CD4-positive, CD25-positive, alpha-beta regulatory T cell (primary cell): ENCODE measurements around the gene ATF6. TPM values are rescaled to one million over a fixed set of nuclear protein-coding genes. Genes with fewer than 3 reads are reported as not detected.

ENCODE experiments used
- ATAC-seq, 2 donors: fragments of 150-1000 bp; cut with Tn5 transposase; one replicate each; pipeline ENCODE4 v1.10.0; 2021; ENCODE audit warnings: low read depth in 2 of 2, moderate number of reproducible peaks in 2 of 2, moderate library complexity in 1 of 2
- DNase-seq, 3 donors: peaks; one replicate each; pipeline versions ENCODE4 v3.0.0 to v3.0.0-alpha.2; 2012 to 2022; ENCODE audit warnings: mixed read lengths in 1 of 3
- H3K27ac ChIP-seq: one replicate; pipeline ENCODE4 v1.7.0; 2013; ENCODE audit warnings: mild to moderate bottlenecking, low read length; ENCODE audit not compliant: insufficient read depth, poor library complexity, severe bottlenecking
- H3K27me3 ChIP-seq: one replicate; pipeline ENCODE4 v1.7.0; 2013; ENCODE audit warnings: low read length; ENCODE audit not compliant: control insufficient read depth, insufficient read depth
- H3K36me3 ChIP-seq: one replicate; pipeline ENCODE4 v1.7.0; 2013; ENCODE audit warnings: mild to moderate bottlenecking, low read length, moderate library complexity; ENCODE audit not compliant: control insufficient read depth, insufficient read depth
- H3K4me1 ChIP-seq: 2 replicates; pipeline ENCODE4 v1.7.0; 2013; ENCODE audit warnings: mild to moderate bottlenecking, low read length; ENCODE audit not compliant: insufficient read depth, control insufficient read depth, poor library complexity, severe bottlenecking
- H3K4me3 ChIP-seq: one replicate; pipeline ENCODE4 v1.7.0; 2013; ENCODE audit warnings: low read depth, mild to moderate bottlenecking, low read length, moderate library complexity
- H3K9me3 ChIP-seq, 2 experiments: 1 replicate in 1 of 2; 2 replicates in 1 of 2; pipeline ENCODE4 v1.7.0; 2013; ENCODE audit warnings: low read length in 2 of 2, mild to moderate bottlenecking in 1 of 2, moderate library complexity in 1 of 2; ENCODE audit not compliant: control insufficient read depth in 2 of 2
- H3K27ac Mint-ChIP-seq, 3 donors: one replicate each; pipeline ENCODE4 v1.8.0; 2020 to 2022; ENCODE audit warnings: mild to moderate bottlenecking in 3 of 3, mixed read lengths in 3 of 3, moderate library complexity in 2 of 3
- H3K27me3 Mint-ChIP-seq: one replicate; pipeline ENCODE4 v1.8.0; 2022; ENCODE audit warnings: mild to moderate bottlenecking, mixed read lengths
- H3K36me3 Mint-ChIP-seq: one replicate; pipeline ENCODE4 v1.8.0; 2020; ENCODE audit warnings: mixed read lengths
- H3K4me1 Mint-ChIP-seq, 4 donors: one replicate each; pipeline ENCODE4 v1.8.0; 2020 to 2022; ENCODE audit warnings: mixed read lengths in 4 of 4, mild to moderate bottlenecking in 1 of 4
- H3K4me3 Mint-ChIP-seq, 4 donors: one replicate each; pipeline ENCODE4 v1.8.0; 2020 to 2022; ENCODE audit warnings: mild to moderate bottlenecking in 4 of 4, mixed read lengths in 4 of 4, moderate library complexity in 3 of 4
- H3K9me3 Mint-ChIP-seq, 7 donors: one replicate each; pipeline ENCODE4 v1.8.0; 2020 to 2022; ENCODE audit warnings: mixed read lengths in 7 of 7, mild to moderate bottlenecking in 3 of 7, moderate library complexity in 2 of 7
- polyA plus RNA-seq, 4 donors: library from polyadenylated mRNA; unstranded; fragments of 300-500 nt; fragmentation: Illumina TruSeq; gene quantifications; one replicate each; pipeline ENCODE4 v1.2.3, GENCODE V29; 2021
- total RNA-seq: library from RNA; stranded (reverse); gene quantifications from one replicate; pipeline ENCODE4 v1.2.3, GENCODE V29; 2022

ATF6 gene
- total and polyA plus RNA-seq, 5 donors from 2014 or later = 13.5 to 17.8 (median 15.0) TPM

DNA sequence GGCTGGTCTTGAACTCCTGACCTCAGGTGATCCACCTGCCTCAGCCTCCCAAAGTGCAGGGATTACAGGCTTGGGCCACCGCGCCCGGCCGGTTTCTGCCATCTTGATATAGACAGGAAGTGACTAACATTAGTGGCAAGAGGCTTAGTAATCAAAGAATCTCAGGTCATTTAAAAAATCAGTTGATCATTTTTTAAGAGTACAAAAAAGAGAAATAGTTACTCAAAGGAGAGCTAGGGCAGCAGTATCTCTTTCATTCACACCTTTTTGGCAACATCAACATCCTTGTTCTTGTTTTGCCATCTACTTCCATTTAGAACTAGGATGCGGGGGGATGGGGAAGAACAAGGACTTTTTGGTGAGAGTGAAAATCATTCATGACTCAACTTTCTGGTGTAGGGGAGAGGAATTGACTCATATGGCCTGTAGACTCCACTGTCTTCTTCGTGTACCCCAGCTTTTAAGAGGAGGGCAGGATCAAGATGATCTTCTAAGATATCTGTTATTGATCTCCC, 36.0 kb upstream of the ATF6 start:
- no peak for ATAC-seq
- Mint-ChIP-seq H3K27ac (peak overlapping the region in 1 of 3 donors; percentile 10), H3K36me3 (no peaks in the 10 kb centered on the region), H3K4me3 (peak overlapping the region in 1 of 4 donors; percentile 64), H3K4me1 (peaks cover 6 to 34% (median 24%) of the 10 kb centered on the region in 4 donors), H3K27me3 (peaks cover 50% of the 10 kb centered on the region), H3K9me3 (peaks cover 0 to 4% (median 0%) of the 10 kb centered on the region in 7 donors)
- Histone ChIP-seq H3K4me1 (peaks cover 26% of the 10 kb centered on the region), H3K27ac (no peak overlapping the region), H3K27me3 (peaks cover 30% of the 10 kb centered on the region), H3K9me3 (no peaks in the 10 kb centered on the region), H3K36me3 (no peaks in the 10 kb centered on the region), H3K4me3 (no peak overlapping the region)
- DNase-seq = peak in 1 of 3 donors; percentile 34

DNA sequence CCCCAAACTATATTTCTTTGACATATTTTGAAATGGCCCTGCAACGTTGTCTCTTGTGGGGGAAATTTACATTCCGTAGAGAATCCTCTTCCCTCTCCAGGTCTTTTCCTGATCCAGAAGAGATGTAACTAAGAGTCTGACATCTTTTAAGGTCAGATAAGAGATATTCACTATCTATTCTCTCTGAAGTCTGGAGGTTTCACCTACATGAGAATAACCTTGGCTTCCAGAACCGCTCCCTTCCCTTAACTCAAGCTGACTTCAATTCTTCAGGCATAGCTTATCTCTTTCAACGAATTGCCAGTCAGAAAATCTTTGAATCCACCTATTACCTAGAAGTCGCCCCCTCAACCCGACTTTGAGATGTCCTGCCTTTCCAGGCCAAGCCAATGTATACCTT, 34.9 kb upstream of the ATF6 start:
- ATAC-seq (no peak), DNase-seq (no peak)
- H3K9me3 Mint-ChIP-seq = peaks cover 0 to 4% (median 0%) of the 10 kb centered on the region in 7 donors
- Histone ChIP-seq H3K36me3 (no peaks in the 10 kb centered on the region), H3K4me3 (no peak overlapping the region), H3K4me1 (peaks cover 17% of the 10 kb centered on the region), H3K27ac (no peak overlapping the region), H3K9me3 (no peaks in the 10 kb centered on the region), H3K27me3 (peaks cover 31% of the 10 kb centered on the region)
- H3K27ac Mint-ChIP-seq = no peak overlapping the region
- peaks cover 6 to 25% (median 17%) of the 10 kb centered on the region in 4 donors for H3K4me1 Mint-ChIP-seq
- peak overlapping the region in 2 of 4 donors; percentile 1 to 49 for H3K4me3 Mint-ChIP-seq
- peaks cover 39% of the 10 kb centered on the region for H3K27me3 Mint-ChIP-seq
- no peaks in the 10 kb centered on the region for H3K36me3 Mint-ChIP-seq

DNA sequence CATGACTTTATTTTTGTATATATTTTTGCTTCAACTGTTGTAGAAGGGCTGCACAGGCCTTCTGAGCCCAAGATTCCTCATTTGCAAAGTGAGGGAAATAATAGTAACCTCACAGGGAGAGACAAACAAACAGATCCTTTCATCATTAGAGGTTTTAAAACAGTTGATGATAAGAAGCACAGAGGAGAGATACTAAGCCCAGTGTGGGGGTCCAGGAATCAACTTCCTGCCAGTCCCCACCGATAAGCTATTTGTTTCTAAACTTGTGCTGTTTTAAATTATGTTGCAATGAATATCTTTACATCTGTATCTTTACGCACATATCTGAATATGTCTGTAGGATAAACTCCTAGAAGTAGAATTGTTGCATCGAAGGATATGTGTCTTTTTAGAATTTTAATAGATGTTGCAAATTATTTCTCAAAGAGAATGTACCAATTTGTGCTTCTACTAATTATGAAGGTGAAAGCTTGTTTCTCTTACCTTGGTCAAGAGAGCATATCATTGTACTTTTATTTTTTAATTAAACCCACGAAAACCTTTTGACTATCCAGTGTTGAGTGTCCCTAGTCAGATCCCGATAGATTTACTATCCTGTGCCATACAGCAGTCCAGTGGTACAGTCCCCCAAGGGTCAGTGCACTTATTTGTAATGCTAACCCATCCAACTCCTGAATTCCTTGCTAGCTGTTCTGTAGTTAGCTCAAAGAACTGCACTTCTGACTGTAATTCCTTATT, 34.0 kb upstream of the ATF6 start:
- peaks cover 14% of the 10 kb centered on the region for H3K4me1 ChIP-seq
- DNase-seq (no peak), ATAC-seq (no peak)
- H3K36me3 Mint-ChIP-seq = no peaks in the 10 kb centered on the region
- no peaks in the 10 kb centered on the region for H3K9me3 ChIP-seq
- H3K27ac Mint-ChIP-seq = no peak overlapping the region
- H3K36me3 ChIP-seq = no peaks in the 10 kb centered on the region
- H3K4me1 Mint-ChIP-seq = peaks cover 6 to 25% (median 17%) of the 10 kb centered on the region in 4 donors
- H3K9me3 Mint-ChIP-seq = peaks cover 0 to 4% (median 0%) of the 10 kb centered on the region in 7 donors
- H3K4me3 ChIP-seq = no peak overlapping the region
- H3K27me3 Mint-ChIP-seq = peaks cover 37% of the 10 kb centered on the region
- no peak overlapping the region for H3K27ac ChIP-seq
- peaks cover 34% of the 10 kb centered on the region for H3K27me3 ChIP-seq
- peak overlapping the region in 1 of 4 donors; percentile 1 for H3K4me3 Mint-ChIP-seq

DNA sequence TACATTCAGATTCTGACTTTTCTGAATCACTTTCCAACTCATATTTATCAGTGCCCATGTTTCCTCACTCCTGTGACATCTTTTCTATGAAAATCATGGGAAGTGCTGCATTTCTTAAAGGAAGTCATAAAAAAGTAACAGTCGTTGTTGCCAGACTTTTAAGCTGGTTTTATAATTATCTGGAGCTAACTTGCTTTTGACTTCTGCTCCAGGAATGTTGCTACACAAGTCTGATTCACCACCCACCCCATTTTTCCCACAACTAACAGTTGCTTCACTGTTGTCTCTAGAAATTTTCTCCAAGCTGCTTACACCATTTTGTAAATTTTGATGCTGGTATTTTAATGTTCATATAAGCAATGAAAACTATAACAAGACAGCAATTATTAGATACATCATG, 32.6 kb upstream of the ATF6 start:
- Histone ChIP-seq H3K27ac (no peak overlapping the region), H3K36me3 (no peaks in the 10 kb centered on the region), H3K9me3 (no peaks in the 10 kb centered on the region), H3K4me1 (peaks cover 4% of the 10 kb centered on the region), H3K4me3 (no peak overlapping the region), H3K27me3 (peaks cover 35% of the 10 kb centered on the region)
- DNase-seq (no peak), ATAC-seq (no peak)
- Mint-ChIP-seq H3K27ac (no peak overlapping the region), H3K4me3 (no peak overlapping the region), H3K36me3 (no peaks in the 10 kb centered on the region), H3K4me1 (peaks cover 0 to 17% (median 11%) of the 10 kb centered on the region in 4 donors), H3K9me3 (peaks cover 0 to 4% (median 0%) of the 10 kb centered on the region in 7 donors), H3K27me3 (peaks cover 30% of the 10 kb centered on the region)

DNA sequence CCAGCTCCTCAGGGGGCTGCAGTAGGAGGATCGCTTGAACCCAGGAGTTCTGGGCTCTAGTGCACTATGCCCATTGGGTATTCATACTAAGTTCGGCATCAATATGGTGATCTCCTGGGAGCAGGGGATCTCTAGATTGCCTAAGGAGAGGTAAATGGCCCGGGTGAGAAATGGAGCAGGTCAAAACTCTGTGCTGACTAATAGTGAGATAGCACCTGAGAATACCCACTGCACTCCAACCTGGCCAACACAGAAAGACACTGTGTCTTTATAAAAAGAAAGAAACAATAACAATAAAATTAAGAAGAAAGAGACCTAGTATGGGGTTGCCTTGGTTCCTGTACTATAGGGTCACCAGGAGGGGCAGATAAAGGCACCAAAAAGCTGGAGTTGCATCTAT, 30.3 kb upstream of the ATF6 start:
- DNase-seq (no peak), ATAC-seq (no peak)
- H3K4me1 ChIP-seq = peaks cover 4% of the 10 kb centered on the region
- H3K27me3 ChIP-seq = peaks cover 29% of the 10 kb centered on the region
- H3K27me3 Mint-ChIP-seq = peaks cover 19% of the 10 kb centered on the region
- H3K36me3 ChIP-seq = no peaks in the 10 kb centered on the region
- peak overlapping the region in 1 of 3 donors; percentile 53 for H3K27ac Mint-ChIP-seq
- H3K36me3 Mint-ChIP-seq = no peaks in the 10 kb centered on the region
- H3K4me1 Mint-ChIP-seq = peaks cover 0 to 5% (median 0%) of the 10 kb centered on the region in 4 donors
- H3K9me3 Mint-ChIP-seq = peaks cover 0 to 2% (median 0%) of the 10 kb centered on the region in 7 donors
- no peak overlapping the region for H3K4me3 Mint-ChIP-seq
- H3K27ac ChIP-seq = no peak overlapping the region
- H3K4me3 ChIP-seq = no peak overlapping the region
- no peaks in the 10 kb centered on the region for H3K9me3 ChIP-seq

DNA sequence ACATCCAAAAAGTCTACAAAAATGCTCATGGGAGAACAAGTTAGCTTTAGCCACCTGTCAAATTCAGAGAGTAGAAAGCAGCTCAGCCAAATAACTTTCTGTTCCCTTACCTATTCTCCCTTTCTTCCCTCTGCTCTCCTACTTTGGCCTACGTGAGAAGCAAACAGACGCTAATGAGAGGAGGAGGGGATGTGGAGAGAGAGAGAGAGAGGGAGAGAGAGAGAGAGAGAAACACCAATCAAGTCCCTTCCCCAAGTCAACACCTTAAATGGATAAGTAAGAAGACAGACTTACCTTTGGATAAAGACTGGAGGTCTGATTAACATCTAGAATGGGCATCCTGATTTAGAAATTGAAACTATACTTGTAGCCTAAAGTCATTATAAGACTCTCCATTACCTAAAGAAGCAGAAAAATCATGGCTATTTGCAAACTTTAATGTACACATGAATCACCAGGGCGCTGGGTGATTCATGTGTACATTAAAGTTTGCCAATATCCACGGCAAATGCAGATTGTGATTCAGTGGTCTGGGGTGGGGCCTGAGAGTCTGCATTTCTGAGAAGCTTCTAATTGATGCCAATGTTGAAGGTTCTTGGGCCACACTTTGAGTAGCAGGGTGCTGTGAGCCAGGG, 29.7 kb upstream of the ATF6 start:
- H3K36me3 Mint-ChIP-seq = no peaks in the 10 kb centered on the region
- no peak overlapping the region for H3K4me3 Mint-ChIP-seq
- Histone ChIP-seq H3K36me3 (no peaks in the 10 kb centered on the region), H3K4me1 (peaks cover 4% of the 10 kb centered on the region), H3K27ac (no peak overlapping the region), H3K27me3 (peaks cover 24% of the 10 kb centered on the region), H3K4me3 (no peak overlapping the region), H3K9me3 (no peaks in the 10 kb centered on the region)
- ATAC-seq (no peak), DNase-seq (no peak)
- peaks cover 14% of the 10 kb centered on the region for H3K27me3 Mint-ChIP-seq
- peaks cover 0 to 7% (median 1%) of the 10 kb centered on the region in 4 donors for H3K4me1 Mint-ChIP-seq
- no peak overlapping the region for H3K27ac Mint-ChIP-seq
- peaks cover 0 to 2% (median 0%) of the 10 kb centered on the region in 7 donors for H3K9me3 Mint-ChIP-seq

DNA sequence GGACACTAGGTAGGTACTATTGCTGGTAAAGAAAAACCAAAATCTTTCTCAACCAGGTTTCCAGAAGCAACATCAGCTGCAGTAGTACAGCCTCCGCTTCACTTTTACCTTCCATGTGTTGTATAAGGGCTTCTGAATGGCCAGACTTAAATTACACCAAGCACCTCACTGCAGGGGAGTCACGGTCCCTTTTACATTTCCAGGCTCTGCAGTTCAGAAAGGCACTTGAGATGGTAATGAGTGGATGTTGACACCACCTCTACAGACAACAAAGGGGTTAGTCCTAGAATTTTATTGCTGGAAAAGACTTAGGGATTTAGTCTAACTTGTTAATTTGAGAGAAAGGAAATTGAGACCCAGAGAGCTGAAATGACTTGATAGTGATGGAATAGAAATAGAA, 28.5 kb upstream of the ATF6 start:
- H3K4me1 Mint-ChIP-seq = peaks cover 0 to 8% (median 1%) of the 10 kb centered on the region in 4 donors
- no peak for ATAC-seq
- no peak overlapping the region for H3K27ac ChIP-seq
- H3K4me3 ChIP-seq = no peak overlapping the region
- H3K27me3 ChIP-seq = peaks cover 14% of the 10 kb centered on the region
- peaks cover 0 to 2% (median 0%) of the 10 kb centered on the region in 7 donors for H3K9me3 Mint-ChIP-seq
- peaks cover 12% of the 10 kb centered on the region for H3K27me3 Mint-ChIP-seq
- no peaks in the 10 kb centered on the region for H3K36me3 Mint-ChIP-seq
- H3K4me3 Mint-ChIP-seq = no peak overlapping the region
- peak overlapping the region in 1 of 3 donors; percentile 27 for H3K27ac Mint-ChIP-seq
- no peaks in the 10 kb centered on the region for H3K9me3 ChIP-seq
- no peak for DNase-seq
- peaks cover 4% of the 10 kb centered on the region for H3K4me1 ChIP-seq
- no peaks in the 10 kb centered on the region for H3K36me3 ChIP-seq
